Measurements from ENCODE around the gene DMD.

The DMD gene

DNA sequence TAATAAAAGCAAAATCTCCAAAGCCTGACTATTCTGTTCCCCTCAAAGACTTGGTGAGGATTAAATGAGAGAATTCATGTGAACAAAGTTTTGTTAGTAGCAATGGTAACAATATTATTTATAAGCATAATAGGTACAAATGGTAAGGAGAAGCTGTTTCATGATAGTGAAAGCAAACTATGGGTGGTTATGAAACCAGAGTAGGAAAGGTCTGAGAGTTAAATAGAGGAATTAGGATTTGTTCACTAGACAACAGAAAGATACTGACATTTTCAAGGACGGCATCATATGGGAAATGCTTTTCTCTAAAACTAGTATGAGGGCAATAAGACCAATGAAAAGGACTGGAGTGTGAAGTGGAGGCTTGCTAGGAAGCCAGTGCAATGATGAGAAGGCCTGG lies 2010.9 kb downstream of the DMD start:
- FAIRE-seq = no peak

DNA sequence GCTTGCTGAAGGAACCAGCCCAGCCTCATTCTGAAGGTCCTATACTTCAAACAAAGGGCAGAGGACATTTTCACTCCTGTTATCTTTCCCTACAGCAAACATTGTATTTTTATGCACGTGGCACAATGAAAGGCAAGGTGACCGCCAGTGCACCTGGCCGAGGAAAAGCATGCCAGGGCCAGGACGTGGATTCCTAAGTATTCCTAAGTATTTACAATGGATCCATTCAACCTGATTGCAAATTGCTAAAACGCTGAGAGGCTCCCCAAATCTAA lies 2011.6 kb downstream of the DMD start:
- FAIRE-seq = no peak

DNA sequence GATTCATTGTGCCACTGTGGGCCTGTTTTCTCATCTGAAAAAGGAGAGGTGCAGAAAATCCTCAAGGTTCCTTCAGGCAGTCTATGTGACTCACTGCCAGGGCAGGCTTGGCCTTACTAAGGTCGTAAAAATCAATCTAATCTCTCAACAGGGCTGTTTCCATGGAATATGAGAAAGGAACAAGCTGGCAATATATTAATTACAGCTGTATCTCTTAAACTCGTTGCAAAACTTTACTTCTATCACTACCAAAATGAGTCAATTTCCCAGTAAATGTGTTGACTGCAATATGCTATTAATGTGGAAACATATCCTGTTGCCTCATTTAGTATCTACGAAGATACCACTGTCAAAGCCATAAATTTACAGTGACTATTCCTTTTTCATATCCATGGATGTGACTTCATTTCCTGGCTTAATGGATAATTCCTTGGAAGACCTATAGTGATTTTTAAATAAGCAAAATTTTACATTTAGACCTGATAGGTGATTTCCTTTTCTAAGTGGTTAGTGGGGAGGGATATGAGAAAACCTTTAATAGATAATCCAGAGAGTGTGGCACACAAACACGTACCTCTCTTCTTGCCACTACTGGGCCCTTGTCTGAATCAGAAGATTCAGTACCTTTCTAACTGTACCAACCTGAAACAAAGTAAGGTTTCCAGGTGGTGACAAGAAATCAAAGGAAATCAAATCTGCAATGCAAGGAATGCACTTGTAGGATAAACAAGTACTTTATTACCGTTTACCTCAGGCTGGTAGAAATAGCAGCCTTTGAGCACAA lies 2012.1 kb downstream of the DMD start:
- FAIRE-seq = no peak

DNA sequence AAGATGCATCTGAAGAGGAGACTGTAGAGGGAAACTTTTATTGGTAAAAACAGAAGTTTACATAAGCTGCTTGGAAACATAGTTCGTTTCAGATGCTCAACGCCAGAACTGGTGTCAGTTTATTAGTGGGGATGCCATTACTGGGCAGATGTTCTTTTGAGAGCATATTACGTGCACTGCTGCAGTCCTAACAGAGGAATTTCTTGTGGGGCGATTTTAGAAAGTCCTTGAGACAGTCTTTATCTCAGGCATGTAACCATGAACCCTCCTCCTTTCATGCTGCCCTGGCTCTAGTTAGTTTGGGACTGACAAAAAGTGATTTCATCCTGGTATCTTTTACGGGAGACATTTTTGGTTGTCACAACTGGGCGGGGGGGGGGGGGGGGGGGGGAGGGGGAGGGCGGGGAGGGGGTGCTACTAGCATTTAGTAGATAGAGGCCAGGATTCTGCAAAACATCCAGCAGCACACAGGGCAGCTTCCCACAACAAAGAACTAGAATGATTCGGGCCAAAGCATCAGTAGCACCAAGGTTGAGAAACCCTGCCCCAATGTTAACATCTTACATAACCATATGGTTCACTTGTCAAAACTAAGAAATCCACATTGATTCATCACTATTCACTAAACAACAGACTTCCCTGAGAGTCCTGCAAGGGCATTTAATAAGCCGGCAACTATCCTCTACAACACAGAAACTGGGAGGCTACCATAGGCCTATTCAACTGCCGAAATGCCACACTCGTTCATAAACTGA lies 2021.0 kb downstream of the DMD start:
- FAIRE-seq = no peak

DNA sequence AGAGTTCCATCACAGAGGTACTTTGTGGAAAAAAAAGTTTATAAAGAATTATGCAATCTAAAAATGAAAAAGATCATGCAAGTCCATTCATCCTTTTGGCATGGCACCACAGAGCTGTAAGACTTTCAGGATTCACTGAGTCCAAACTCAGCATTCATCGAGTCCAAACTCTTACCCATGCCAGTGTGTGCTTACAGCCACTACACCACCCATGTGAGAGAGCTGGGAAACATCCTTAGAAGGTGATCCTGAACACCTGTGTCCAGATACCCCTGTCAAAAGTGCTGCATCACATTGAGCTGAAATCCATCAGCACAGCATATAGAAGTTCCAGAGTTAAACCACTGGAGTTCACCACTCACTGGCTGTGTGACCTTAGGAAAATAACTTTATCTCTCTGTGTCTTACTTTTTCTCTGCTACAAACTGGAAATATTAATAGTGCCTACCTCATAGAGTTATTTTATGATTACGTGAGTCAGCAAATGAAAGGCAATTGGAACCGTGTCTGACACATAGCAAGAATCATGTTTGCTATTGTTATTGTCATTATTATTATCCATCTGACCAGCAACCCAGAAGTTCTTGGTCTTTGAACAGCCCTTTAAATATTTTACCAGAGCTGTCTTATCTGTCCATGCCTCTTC lies 2024.5 kb downstream of the DMD start:
- no peak for FAIRE-seq

DNA sequence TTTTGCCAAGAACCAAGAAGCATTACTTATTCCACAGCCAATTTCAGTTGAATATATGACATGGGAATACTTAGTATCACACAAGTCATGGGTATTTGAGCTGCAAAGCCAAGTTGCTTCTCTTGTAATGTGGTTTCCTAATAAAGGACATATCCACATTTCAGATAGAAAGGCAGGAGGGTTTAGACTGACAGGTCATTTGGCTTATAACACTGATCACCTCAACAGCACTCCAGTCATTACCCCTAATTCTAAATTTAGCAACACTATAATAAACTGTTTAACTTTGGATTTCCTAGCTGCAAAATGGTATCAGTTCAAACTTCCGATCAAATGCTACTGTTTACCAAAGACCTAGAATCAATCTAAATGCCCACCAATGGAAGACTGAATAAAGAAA lies 2025.5 kb downstream of the DMD start:
- no peak for FAIRE-seq

DNA sequence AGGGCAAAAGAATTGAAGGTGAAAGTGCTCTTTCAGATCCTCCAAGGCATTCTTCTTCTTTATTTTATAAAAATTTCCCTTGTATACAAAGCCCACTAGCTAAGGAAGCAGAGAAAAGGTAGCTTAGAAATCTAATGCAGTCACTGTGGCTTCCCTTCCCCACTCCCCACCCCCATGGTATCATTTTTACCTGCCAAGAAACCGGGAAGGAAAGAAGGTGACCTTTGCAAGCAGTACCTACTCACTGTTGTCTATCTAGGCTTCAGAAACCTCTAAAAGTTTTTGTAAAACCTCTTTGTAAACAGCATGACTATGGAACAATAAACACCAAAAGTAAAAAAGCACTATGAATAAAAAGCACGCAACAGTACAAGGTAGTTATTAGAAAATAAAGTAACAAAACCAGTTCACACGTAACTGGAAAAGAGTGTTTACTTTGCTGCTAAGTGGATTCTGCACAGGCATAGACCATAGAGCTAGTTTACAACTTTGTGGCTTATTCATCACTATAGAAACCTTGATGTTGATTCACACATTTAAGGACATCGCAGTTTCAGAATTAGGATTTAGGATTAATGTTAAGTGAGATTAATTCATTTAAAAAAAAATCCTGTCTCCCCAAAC lies 2029.9 kb downstream of the DMD start:
- FAIRE-seq = peak; percentile 89

- FAIRE-seq = no peak
These were observed 2032.1 kb downstream of the DMD start for GRCh38 chrX:31179203-31179602.

DNA sequence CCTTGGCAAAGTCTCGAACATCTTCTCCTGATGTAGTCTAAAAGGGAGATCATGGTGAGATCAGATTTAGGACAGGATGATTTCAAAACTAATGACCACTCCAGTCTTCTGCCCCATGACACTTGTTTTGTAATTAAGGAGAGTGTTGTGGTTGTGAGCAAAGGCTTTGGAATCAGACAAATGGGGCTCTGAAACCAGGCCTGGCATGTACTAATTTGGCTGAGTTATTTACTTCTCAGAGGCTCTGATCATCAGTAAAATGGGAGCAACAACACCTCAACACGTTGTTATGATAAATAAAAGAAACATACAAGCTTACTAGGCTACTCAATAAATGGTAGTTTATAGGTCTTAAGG lies 2032.6 kb downstream of the DMD start:
- FAIRE-seq = no peak

- FAIRE-seq = no peak
These were observed 2033.1 kb downstream of the DMD start for GRCh38 chrX:31178064-31178768.

DNA sequence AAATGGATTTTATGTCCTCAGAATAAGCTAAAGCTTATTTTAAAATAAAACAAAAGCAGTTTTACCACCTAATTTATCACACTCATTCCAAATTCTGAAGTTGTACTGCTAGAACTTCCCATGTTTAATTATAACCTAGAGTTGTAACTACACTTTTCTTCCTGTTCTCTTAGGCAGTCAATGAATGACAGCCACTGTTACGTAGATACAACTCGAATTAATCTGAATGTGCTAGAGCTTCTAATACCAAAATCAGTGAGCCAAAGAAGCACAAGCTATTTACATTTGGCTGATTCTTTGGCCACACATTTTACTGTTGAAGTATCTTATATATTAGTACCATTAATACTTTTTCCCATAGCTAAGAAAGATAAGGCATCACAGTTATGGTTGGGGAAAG lies 2040.6 kb downstream of the DMD start:
- FAIRE-seq = no peak

DNA sequence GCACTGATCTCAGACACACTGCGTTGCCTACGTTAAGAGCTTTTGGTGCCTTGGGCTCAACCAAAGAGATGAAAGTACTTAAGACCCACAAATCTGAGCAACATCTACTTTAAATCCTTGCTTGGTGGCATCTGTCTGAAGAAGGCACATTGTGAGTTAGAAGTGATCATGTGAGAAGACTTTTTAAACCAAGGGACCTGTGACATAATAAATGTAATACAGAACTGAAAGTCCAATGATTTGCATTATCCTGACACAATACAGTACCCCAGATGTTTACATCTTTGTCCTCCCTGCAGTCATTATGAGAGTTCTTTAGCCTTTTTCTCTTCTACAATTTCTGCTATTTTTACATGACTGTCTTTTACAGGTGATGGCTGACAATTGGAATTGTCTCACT lies 2042.8 kb downstream of the DMD start:
- no peak for FAIRE-seq

GRCh38 chrX:31166832-31167231 lies 2044.5 kb downstream of the DMD start:
- FAIRE-seq = no peak

DNA sequence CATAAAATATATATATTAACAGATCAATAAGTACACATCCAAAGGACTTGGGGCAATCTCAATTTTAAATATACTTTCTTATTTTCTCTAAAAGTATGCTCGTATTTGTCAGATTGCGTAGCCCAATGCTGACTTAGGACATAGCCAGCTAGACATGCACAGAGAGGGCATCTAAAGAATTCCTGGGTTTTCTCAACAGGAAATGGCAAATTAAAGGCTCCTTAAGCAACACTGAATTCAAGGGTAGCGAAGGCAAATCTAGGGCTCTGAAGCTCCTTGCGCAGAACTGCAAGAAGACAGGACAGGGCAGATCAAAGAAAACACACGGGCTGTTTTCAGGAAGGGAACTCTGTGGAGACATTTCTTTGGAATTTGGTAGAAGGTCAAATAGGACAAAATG lies 2044.9 kb downstream of the DMD start:
- FAIRE-seq = no peak

- peak; percentile 85 for FAIRE-seq
These were observed 2045.9 kb downstream of the DMD start for GRCh38 chrX:31165241-31166035.

DNA sequence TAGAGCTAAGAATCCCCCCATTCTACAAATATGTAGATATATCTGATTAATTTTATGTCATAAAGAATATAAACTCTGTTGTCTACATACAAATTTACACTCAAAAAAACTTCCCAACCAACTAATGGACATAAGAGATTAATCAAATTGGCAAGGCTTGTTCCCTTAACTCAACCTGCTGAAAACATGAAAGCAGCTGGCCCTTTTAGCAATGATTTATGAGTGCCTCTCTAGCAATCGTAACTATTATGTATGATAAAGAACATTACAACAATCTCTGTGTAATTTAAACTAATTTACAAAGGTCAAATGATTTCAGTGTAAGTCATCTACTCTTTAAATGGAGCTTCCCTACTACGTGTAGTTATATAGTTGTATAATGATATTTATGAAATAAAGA lies 2056.4 kb downstream of the DMD start:
- no peak for FAIRE-seq

GRCh38 chrX:31153475-31154047 lies 2057.8 kb downstream of the DMD start:
- no peak for FAIRE-seq

- FAIRE-seq = no peak
These were observed 2064.2 kb downstream of the DMD start for GRCh38 chrX:31147175-31147574.

DNA sequence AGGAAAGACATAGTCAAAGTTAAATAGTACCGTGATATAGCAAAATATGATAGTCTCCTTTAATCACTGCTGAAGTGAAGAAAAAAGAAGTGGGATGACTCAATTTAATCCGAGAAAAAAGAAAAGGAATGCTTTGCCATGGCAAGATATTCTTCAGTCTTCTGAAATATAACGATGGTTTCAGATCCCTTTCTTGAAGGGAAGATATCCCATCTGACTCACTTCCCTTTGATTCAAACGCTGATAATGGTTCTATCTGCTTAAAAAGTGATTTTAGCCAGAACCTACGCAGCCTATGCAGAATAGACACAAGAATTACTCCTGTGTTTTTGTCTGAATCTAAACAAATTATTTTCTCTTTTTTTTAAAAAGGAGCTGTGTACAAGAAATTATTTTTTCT lies 2071.4 kb downstream of the DMD start:
- FAIRE-seq = peak; percentile 95

DNA sequence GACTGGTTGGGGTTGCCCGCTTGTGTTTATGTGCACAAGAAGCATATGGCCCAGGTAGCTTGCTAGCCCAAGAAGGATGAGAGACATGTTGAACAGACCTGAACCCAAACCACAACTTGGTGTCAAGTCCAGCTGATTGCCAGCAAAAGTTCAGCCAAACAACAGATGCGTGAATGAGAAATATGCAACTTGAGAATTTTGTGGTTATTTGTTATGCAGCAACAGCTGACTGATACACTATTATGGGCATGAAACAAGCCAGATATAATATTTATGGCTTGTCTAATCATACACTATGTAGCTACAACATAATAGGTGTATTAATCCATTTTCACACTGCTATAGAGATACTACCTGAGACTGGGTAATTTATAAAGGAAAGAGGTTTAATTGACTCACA lies 2073.2 kb downstream of the DMD start:
- no peak for FAIRE-seq

DNA sequence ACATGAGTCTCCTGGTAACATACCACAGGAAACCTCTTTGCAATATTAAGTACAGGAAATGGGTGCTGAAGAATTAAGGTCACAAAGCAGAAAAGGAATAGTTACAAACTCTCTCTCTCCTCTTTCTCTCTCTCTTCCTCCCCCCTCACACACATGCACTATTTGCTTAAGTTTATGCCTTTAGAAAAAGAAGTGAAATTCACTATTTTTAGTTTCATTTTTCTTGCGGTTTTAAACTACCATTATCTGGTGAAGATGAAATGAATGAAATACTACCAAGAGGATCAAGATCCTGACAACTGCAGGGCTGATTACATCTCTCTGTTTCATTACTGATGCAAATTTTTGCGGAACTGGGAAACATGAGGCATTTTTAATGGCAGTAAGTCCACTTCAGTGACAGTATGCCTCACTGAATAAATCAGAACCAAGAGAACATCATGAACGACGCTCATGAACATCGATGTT lies 2075.2 kb downstream of the DMD start:
- no peak for FAIRE-seq

GRCh38 chrX:31132821-31133241 lies 2078.5 kb downstream of the DMD start:
- FAIRE-seq = peak; percentile 94
